Caco-2 (cell line): ENCODE measurements around the gene TRPM5. TPM values are rescaled to one million over a fixed set of nuclear protein-coding genes. Genes with fewer than 3 reads are reported as not detected.

Experiments
- BruUV-seq: library from RNA; stranded (reverse); fragments of 400-500 nt; replicated peaks from 2 replicates; lab custom pipeline; 2021; lab: Mats Ljungman, UMichigan
- CTCF ChIA-PET: fragments of 300-600 bp; sonication (Branson Sonifier 250); formaldehyde crosslinking; loops from one replicate; lab custom pipeline; 2022; ENCODE audit warnings: antibody characterized with exemption; lab: Charles Lee
- POLR2A ChIA-PET: fragments of 300-600 bp; sonication (Branson Sonifier 250); formaldehyde crosslinking; loops from one replicate; lab custom pipeline; 2022; ENCODE audit warnings: antibody characterized with exemption; lab: Charles Lee
- DNase-seq, 2 experiments: peaks; one replicate each; pipeline versions ENCODE4 v3.0.0 to v3.0.0-alpha.2; 2020 to 2022
- H3K27me3 ChIP-seq: replicated peaks from 2 replicates; pipeline ENCODE4 v1.6.0; 2011; ENCODE audit warnings: low read length; ENCODE audit not compliant: control insufficient read depth, insufficient read depth
- H3K36me3 ChIP-seq: 2 replicates; pipeline ENCODE4 v1.5.1; 2011; ENCODE audit warnings: low read length; ENCODE audit not compliant: control insufficient read depth, insufficient read depth
- H3K4me1 ChIP-seq: fragments of 250-450 bp; sonication (Bioruptor Pico); 2 replicates; pipeline ENCODE4 v1.5.1; 2020; ENCODE audit warnings: mild to moderate bottlenecking
- H3K4me3 ChIP-seq: 2 replicates; pipeline ENCODE4 v1.5.1; 2011; ENCODE audit warnings: low read depth, mild to moderate bottlenecking, control low read depth, low read length
- H3K9me3 ChIP-seq: fragments of 250-450 bp; sonication (Bioruptor Pico); 2 replicates; pipeline ENCODE4 v1.5.1; 2020; ENCODE audit warnings: mild to moderate bottlenecking, moderate library complexity
- H3K27ac Mint-ChIP-seq: one replicate; pipeline ENCODE4 v1.8.0; 2022; ENCODE audit warnings: mixed read lengths; ENCODE audit not compliant: unreplicated experiment
- H3K27me3 Mint-ChIP-seq: one replicate; pipeline ENCODE4 v1.8.0; 2022; ENCODE audit warnings: mixed read lengths; ENCODE audit not compliant: insufficient read depth, unreplicated experiment
- H3K36me3 Mint-ChIP-seq: one replicate; pipeline ENCODE4 v1.8.0; 2022; ENCODE audit warnings: mild to moderate bottlenecking, mixed read lengths; ENCODE audit not compliant: insufficient read depth, unreplicated experiment
- H3K4me1 Mint-ChIP-seq: one replicate; pipeline ENCODE4 v1.8.0; 2022; ENCODE audit warnings: low read depth, mixed read lengths; ENCODE audit not compliant: unreplicated experiment
- H3K4me3 Mint-ChIP-seq: one replicate; pipeline ENCODE4 v1.8.0; 2022; ENCODE audit warnings: mild to moderate bottlenecking, moderate library complexity, mixed read lengths; ENCODE audit not compliant: unreplicated experiment
- H3K9me3 Mint-ChIP-seq: one replicate; pipeline ENCODE4 v1.8.0; 2022; ENCODE audit warnings: mixed read lengths; ENCODE audit not compliant: unreplicated experiment
- intact Hi-C: fragments of 100-400 bp; cut with micrococcal nuclease; formaldehyde crosslinking; loops from one replicate; pipeline ENCODE4 v1.10.0; 2022; ENCODE audit not compliant: unreplicated experiment
- total RNA-seq: library from RNA; stranded (reverse); gene quantifications from 2 replicates; pipeline ENCODE4 v1.2.3, GENCODE V29; 2022
- TF ChIP-seq, protein P1 (sequence below), 2 experiments: fragments of 200-600 bp in 1 of 2; IDR thresholded peaks; 1 replicate in 1 of 2; 2 replicates in 1 of 2; pipeline versions ENCODE4 v1.5.1 to v1.8.0; 2011 to 2022; ENCODE audit warnings: antibody characterized with exemption in 1 of 2, control low read depth in 1 of 2, inconsistent platforms in 1 of 2, low read depth in 1 of 2, low read length in 1 of 2, mild to moderate bottlenecking in 1 of 2, moderate library complexity in 1 of 2; ENCODE audit not compliant: insufficient read depth in 1 of 2, severe bottlenecking in 1 of 2, unreplicated experiment in 1 of 2

Gene TRPM5
- total RNA-seq, 1 experiment from 2014 or later = not detected

DNA sequence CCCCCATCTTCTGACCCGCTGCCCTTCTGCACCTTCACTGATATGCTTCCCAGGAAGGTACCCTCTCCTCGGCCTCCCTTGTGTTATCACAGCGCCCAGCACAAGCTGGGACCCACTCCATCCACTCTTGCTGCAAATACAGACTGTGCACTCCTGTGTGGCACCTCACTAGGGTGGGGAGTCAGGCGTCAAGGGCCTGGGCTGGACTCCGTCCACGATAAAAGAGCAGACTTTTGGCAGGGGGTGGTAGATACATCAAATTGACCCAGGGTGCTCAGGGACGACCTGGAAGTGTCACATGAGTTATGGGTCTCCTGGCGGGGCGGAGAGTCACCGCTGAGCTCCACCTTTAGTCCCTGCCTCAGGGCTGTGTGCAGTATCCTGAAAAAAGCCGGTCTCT, 908 bp downstream of the TRPM5 start:
- H3K9me3 Mint-ChIP-seq = no peaks in the 10 kb centered on the region
- H3K36me3 Mint-ChIP-seq = no peaks in the 10 kb centered on the region

DNA sequence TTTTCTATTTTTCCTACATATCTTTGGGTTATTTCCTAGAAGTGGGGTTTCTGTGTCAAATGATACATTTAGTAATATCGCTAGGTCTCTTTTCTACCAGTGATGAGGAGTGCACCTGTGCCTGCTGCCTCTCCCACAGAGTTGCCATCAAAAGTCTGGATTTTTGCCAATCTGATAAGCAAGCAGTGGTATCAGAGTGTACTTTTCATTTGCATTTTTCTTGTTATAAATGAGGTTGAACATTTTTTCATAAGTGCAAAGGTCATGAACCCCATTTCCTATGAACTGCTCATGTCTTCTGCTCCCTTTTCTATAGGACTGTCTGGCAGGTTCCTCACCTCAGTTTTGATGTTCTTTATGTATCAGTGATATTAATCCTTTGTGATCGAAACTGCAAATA, 1.7 kb downstream of the TRPM5 start:
- H3K9me3 ChIP-seq = no peaks in the 10 kb centered on the region
- H3K27ac Mint-ChIP-seq = no peak overlapping the region
- intact Hi-C loops = no loop called here
- peaks cover 3% of the 10 kb centered on the region; the same call in 1 of the 2 replicates for H3K27me3 ChIP-seq
- H3K27me3 Mint-ChIP-seq = peaks cover 19% of the 10 kb centered on the region
- POLR2A ChIA-PET = no interaction called here
- H3K4me1 ChIP-seq = no peaks in the 10 kb centered on the region
- H3K36me3 Mint-ChIP-seq = no peaks in the 10 kb centered on the region
- CTCF ChIA-PET = no interaction called here
- H3K4me3 ChIP-seq = no peak overlapping the region
- H3K9me3 Mint-ChIP-seq = no peaks in the 10 kb centered on the region
- H3K4me3 Mint-ChIP-seq = no peak overlapping the region
- TF ChIP-seq, protein P1, sequence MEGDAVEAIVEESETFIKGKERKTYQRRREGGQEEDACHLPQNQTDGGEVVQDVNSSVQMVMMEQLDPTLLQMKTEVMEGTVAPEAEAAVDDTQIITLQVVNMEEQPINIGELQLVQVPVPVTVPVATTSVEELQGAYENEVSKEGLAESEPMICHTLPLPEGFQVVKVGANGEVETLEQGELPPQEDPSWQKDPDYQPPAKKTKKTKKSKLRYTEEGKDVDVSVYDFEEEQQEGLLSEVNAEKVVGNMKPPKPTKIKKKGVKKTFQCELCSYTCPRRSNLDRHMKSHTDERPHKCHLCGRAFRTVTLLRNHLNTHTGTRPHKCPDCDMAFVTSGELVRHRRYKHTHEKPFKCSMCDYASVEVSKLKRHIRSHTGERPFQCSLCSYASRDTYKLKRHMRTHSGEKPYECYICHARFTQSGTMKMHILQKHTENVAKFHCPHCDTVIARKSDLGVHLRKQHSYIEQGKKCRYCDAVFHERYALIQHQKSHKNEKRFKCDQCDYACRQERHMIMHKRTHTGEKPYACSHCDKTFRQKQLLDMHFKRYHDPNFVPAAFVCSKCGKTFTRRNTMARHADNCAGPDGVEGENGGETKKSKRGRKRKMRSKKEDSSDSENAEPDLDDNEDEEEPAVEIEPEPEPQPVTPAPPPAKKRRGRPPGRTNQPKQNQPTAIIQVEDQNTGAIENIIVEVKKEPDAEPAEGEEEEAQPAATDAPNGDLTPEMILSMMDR (IDR thresholded peaks at IDR 0.05; ENCODE audit: insufficient read depth in 1 of 2, low read depth in 1 of 2, low read length in 1 of 2, severe bottlenecking in 1 of 2, unreplicated experiment in 1 of 2) = no peak
- no peak for DNase-seq
- BruUV-seq = no TSS peak
- H3K36me3 ChIP-seq = no peaks in the 10 kb centered on the region
- H3K4me1 Mint-ChIP-seq = no peaks in the 10 kb centered on the region

More for the DNA sequence above, 908 bp downstream of the TRPM5 start:
- peaks cover 19% of the 10 kb centered on the region for H3K27me3 Mint-ChIP-seq
- no peaks in the 10 kb centered on the region for H3K36me3 ChIP-seq
- no peaks in the 10 kb centered on the region for H3K9me3 ChIP-seq
- no peak overlapping the region for H3K27ac Mint-ChIP-seq
- BruUV-seq = no TSS peak
- H3K4me3 ChIP-seq = no peak overlapping the region
- no peaks in the 10 kb centered on the region for H3K4me1 ChIP-seq
- DNase-seq = no peak
- H3K27me3 ChIP-seq = peaks cover 6% of the 10 kb centered on the region
- TF ChIP-seq, protein P1 (IDR thresholded peaks at IDR 0.05; ENCODE audit: insufficient read depth in 1 of 2, low read depth in 1 of 2, low read length in 1 of 2, severe bottlenecking in 1 of 2, unreplicated experiment in 1 of 2) = no peak
- no peaks in the 10 kb centered on the region for H3K4me1 Mint-ChIP-seq
- POLR2A ChIA-PET = no interaction called here
- peak overlapping the region; percentile 32 for H3K4me3 Mint-ChIP-seq
- intact Hi-C loops = no loop called here
- CTCF ChIA-PET = no interaction called here

GRCh38 chr11:2441171-2441570, 3.1 kb downstream of the TRPM5 start:
- no peaks in the 10 kb centered on the region for H3K4me1 Mint-ChIP-seq
- POLR2A ChIA-PET = no interaction called here
- H3K36me3 ChIP-seq = no peaks in the 10 kb centered on the region
- no peaks in the 10 kb centered on the region for H3K36me3 Mint-ChIP-seq
- 0 out of 2 replicates have a peak, but pooled peaks cover 3% of the 10 kb centered on the region for H3K27me3 ChIP-seq
- H3K27me3 Mint-ChIP-seq = peaks cover 17% of the 10 kb centered on the region
- H3K9me3 Mint-ChIP-seq = no peaks in the 10 kb centered on the region
- DNase-seq = no peak
- H3K4me3 Mint-ChIP-seq = no peak overlapping the region
- H3K27ac Mint-ChIP-seq = no peak overlapping the region
- intact Hi-C loops = no loop called here
- no peaks in the 10 kb centered on the region for H3K4me1 ChIP-seq
- no peak overlapping the region for H3K4me3 ChIP-seq
- TF ChIP-seq, protein P1 (IDR thresholded peaks at IDR 0.05; ENCODE audit: insufficient read depth in 1 of 2, low read depth in 1 of 2, low read length in 1 of 2, severe bottlenecking in 1 of 2, unreplicated experiment in 1 of 2) = no peak
- CTCF ChIA-PET = interaction anchor here (0.7 kb wide), 1 partner anchor 20 kb away, joined by 3 read pairs; no protein-coding TSS in a partner anchor
- BruUV-seq = no TSS peak
- no peaks in the 10 kb centered on the region for H3K9me3 ChIP-seq
